Stimulated activated CD8-positive, alpha-beta memory T cell treated with anti-CD3 and anti-CD28 coated beads, Interleukin-12 subunit alpha, Interleukin-12 subunit beta, amount 100 ng/mL, for 4 hours (primary cell): ENCODE results near the gene CCDC87.
A peak's percentile ranks its signal among the peaks of the same experiment; 100 is the strongest.
"Not testable (repeated sequence)": the region's sequence is repeated elsewhere in the genome, so short reads cannot be mapped to it uniquely, and the experiment has no call there.

Experiments used
- DNase-seq: peaks from one replicate; pipeline ENCODE4 v3.0.0-alpha.2; 2020; ENCODE audit warnings: low read depth

The CCDC87 gene

DNA sequence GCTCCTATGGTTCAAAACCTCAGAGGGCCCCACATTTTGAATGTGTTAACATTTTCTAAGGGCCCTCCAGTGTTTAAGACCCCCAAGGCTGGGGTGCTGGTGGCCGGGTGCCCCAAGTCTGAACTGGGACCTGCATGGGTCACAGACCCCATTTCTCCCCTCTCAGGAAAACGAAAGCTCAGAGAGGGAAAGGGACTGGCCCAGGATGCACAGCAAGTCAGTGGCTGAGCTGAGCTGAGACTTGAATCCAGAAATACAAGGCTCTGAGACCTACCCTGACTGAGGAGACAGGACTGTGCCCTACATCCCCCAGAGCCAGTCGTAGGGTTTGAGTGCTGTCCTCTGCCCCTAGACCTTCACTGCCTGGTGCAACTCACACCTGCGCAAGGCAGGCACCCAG, 42.0 kb downstream of the CCDC87 start:
- DNase-seq = no peak

- DNase-seq = no peak
These were observed 43.2 kb downstream of the CCDC87 start for GRCh38 chr11:66549696-66550095.

DNA sequence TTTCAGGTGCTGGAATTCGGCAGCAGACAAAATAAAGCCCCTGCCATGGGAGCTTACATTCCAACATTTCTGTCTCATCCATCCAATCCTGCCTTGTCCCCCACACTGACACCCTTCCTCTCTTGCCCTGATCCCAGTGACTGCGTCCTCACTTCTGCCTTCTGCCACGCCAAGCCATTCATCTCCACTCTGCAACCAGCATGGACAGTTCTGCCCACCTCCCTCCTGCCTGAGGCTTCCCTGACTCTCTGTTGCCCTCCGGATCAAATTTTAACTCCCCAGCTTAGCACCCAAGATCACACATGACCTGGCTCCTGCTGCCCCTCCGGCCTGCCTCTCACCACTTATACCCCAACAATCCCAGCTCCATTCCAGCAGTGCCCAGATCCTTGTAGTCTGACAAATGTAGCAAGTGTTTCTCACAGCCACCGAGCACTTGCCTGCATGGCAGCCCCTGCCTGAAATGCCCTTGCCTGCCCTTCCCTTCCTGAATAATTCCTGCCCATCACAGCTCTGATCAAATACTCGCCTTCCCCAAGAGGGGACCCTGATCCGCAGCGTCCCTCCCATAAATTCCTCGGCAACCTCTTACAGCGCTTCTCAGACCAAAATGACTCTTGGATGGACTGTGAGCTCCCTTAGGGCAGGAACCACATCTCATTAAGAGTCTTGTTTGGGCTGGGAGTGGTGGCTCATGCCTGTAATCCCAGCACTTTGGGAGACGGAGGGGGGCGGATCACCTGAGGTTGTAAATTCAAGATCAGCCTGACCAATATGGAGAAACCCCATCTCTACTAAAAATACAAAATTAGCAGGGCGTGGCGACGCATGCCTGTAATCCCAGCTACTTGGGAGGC, 43.9 kb downstream of the CCDC87 start:
- DNase-seq = no peak

- DNase-seq = no peak
These were observed 44.8 kb downstream of the CCDC87 start for GRCh38 chr11:66548041-66548440.

DNA sequence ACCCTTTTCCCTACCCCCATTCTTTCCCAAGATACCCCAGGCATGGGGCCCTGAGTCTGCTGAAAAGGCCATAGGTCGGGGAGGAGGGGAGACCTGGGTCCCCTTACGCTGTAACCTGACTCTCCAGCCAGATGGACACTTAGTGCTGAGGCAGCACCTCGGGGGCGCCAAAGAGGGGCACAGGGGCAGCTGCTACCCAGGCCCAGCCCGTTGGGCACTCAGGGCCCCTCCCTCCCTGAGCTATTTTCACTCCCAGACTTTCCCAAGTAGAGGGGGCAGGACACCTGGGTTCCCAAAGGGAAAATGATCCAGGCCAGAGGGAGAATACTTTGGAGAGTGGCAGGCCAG, 45.2 kb downstream of the CCDC87 start:
- no peak for DNase-seq

- DNase-seq = no peak
These were observed 45.7 kb downstream of the CCDC87 start for GRCh38 chr11:66546966-66547661.

- no peak for DNase-seq
These were observed 46.4 kb downstream of the CCDC87 start, which contains the start of gene ACTN3 for GRCh38 chr11:66546368-66546965. Gene ACTN3 (plus strand): TSS chr11:66546903. CDS start chr11:66546938, 35 bp downstream.

GRCh38 chr11:66545701-66546367, 47.0 kb downstream of the CCDC87 start, which contains the start of gene ZDHHC24:
Gene ZDHHC24 (minus strand): TSS chr11:66546048. CDS start chr11:66546003, 45 bp downstream.
- DNase-seq = peak; percentile 72

GRCh38 chr11:66544952-66545351, 47.9 kb downstream of the CCDC87 start:
- DNase-seq = not testable (repeated sequence)

DNA sequence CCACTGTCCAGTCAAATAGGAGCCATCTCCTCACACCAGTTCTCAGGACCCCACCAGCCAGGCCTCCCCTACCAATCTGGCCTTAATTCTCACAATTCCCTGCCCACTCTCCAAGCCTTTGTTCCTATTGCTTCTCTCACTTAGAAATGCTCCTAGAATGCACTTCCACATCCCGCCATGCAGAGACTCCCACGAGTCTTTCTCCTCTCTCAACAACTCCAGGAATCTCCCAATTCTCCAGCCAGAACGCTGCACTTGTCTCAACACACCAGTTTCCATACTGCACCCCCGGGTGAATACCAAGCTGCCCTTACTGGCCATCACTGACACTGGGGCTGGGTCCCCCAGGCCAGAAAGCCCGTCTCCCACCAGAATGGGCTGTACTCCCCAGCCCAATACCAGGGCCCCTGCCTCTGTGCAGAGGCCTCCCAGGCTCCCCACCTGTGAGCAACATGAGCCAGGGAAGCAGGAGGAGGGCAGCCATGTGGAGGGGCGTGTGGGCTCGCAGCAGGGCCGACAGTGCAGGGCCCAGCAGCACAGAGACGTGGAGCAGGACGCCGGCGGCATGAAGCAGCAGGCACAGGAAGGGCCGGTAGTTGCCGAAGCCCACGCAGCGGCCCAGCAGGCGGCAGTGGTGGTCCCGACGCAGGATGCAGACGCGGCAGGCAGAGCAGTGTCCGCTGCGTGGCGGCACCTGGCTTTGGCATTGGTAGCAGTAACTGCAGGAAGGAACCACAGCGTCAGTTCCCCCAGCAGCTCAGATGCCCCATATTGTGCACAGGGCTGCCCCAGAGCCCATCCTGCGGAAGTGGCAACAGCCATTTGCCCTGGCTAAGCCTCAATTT, 49.4 kb downstream of the CCDC87 start:
- DNase-seq = peak; percentile 37

- no peak for DNase-seq
These were observed 50.5 kb downstream of the CCDC87 start for GRCh38 chr11:66542362-66542761.

DNA sequence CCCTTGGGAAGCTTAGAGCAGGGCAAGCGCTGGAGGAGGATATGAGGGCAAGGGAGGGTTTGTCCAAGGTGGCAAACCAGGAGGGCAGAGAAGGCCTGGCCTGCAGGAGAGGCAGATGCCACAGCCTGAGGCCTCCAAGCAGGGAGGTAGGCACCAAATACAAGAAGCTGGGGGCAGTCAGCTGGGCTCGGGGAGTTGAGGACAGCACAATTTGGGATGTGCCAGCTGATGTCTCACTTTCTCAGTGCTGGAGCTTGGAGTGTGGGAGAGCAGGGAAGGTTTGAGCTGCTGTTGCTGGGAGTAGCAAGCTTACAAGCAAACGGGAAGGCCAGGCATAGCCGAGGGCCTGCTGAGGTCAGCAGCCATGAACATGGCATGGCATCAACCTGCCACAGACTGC, 51.0 kb downstream of the CCDC87 start:
- no peak for DNase-seq

- DNase-seq = not testable (repeated sequence)
These were observed 52.3 kb downstream of the CCDC87 start for GRCh38 chr11:66540598-66540997.
